Fibroblast of skin of abdomen (primary cell): ENCODE measurements around the gene MAP3K7.

Experiments
- DNase-seq: peaks from one replicate; pipeline ENCODE4 v3.0.0-alpha.2; 2013

MAP3K7 gene

GRCh38 chr6:90483116-90483839 is 103.6 kb downstream of the MAP3K7 start:
- DNase-seq = peak; percentile 25

- DNase-seq = no peak
Observed at GRCh38 chr6:90480666-90481065, 106.2 kb downstream of the MAP3K7 start.

DNA sequence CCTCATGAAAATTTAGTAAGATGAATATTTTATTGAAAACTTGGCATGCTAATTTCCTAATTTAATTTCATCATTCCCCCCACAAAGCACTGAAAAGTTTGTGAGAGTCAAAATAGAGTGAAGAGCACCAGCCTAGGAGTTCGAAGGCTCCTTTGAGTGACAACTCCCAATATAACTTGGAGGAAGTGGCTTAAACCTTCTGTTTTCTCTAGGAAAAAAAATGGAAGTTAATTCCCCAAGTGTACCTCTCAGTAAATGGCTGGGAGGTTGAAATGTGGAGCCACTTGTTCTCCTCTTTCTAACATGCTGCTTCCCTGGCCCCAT is 107.3 kb downstream of the MAP3K7 start:
- DNase-seq = no peak

- DNase-seq = peak; percentile 94
Observed at GRCh38 chr6:90478789-90479602, 107.9 kb downstream of the MAP3K7 start.

DNA sequence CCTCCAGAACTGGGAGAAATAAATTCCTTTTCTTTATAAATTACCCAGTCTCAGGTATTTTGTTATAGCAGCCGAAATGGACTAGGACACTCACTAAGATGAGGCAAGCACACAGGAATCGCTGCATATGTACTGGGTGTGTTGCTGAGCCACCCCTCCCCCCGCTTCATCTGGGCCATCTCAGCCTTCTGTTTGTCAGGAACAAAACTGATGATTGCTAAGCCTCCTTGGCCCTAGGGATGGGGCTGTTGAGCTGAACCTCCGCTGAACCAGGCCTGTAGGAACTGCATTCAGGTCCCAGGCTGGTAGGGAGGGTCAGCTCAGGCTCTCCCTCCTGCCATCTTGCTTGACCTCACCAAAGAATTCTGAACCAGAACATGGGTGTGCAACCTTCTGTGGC is 108.6 kb downstream of the MAP3K7 start:
- DNase-seq = no peak

- DNase-seq = no peak
Observed at GRCh38 chr6:90477366-90477765, 109.5 kb downstream of the MAP3K7 start.

DNA sequence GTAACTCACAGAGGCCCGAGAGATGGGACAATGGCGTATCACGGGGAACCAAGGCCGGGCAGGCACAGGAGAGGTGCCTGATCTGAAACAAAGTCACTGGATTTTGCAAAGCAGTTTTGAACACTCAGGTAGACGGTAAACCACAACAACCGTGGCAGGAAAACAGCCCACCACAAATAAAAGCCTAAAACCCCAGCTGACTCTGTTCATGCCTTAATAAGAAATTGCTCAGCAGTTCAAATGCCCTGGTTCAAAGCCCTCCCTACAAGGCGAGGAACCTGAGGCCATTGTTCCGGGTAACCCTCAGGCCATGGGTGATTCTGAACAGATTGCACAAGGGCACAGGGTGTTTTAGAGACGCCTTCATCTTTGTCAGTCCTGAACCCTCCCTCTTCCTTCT is 114.2 kb downstream of the MAP3K7 start:
- no peak for DNase-seq

GRCh38 chr6:90471263-90471662 is 115.6 kb downstream of the MAP3K7 start:
- no peak for DNase-seq

GRCh38 chr6:90469906-90470305 is 117.0 kb downstream of the MAP3K7 start:
- DNase-seq = no peak

DNA sequence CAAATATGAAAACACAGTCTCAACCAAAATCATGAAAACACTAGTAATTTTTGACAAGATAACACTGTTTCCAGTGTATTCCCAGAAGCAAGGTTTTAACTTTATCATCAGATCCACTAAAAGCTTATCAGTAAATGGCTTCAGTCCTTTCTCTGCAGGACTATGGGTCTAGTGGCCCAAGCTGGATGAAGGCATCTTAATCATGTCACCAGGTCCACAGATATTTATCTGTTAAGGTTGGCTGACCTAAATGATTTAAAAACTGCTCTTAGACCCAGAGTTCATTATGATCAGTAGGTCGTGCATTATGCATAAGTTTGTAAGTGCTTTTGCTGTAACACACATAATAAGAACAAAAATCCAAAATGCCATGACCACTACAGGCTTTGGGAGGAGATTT is 118.0 kb downstream of the MAP3K7 start:
- DNase-seq = no peak

GRCh38 chr6:90468080-90468479 is 118.8 kb downstream of the MAP3K7 start:
- peak; percentile 54 for DNase-seq

DNA sequence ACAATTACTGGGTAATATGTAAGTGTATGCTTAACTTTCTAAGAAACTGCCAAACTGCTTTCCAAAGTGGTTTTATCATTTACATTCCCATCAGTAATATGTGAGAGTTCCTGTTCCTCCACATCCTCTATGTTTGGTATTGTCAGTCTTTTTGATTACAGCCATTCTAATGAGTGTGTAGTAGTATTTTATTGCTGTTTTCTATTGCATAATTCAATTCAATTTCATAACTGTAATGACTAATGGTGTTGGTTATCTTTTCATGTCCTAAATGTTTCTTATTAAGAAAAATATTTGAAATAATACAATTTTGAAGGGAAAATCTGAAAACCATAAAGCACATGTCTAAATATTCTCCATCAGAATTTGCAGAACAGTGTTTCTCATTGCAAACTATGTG is 119.3 kb downstream of the MAP3K7 start:
- no peak for DNase-seq

DNA sequence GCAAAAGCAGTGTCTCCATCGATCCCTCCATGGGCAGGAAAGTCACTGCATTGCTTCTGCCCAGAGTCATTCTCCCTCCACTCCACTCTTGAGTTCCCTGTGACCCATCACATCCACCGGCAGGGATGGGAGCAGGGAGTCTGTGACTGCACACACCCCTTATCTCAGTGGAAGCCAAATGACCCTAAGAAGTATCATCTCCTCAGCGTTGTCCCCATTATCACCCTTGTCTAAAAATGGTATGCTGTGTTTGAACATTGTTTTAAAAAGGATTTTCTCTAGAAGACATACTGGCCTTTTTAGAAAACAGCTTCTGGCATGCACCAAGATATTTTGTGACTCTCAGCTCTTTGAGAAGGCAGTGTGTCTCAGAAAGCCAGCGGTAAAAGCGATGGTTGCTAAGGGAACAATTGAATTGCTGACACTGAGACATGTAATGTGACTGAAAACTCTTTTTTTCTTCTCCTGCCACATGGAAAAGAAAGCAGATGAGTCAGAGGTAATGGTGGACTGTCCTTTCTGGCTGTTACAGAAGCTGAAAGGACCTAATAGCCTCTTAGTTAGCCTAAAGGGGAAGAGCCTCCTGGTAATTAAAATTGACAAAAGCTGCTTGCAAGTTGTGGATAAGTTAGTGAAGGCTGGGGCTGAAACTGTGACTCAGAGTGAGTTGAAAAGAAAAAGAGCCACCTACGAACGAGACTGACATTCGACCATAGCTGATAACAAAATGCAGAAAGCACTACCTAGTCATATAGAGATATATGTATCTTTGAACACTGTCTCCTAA is 120.5 kb downstream of the MAP3K7 start:
- DNase-seq = no peak

DNA sequence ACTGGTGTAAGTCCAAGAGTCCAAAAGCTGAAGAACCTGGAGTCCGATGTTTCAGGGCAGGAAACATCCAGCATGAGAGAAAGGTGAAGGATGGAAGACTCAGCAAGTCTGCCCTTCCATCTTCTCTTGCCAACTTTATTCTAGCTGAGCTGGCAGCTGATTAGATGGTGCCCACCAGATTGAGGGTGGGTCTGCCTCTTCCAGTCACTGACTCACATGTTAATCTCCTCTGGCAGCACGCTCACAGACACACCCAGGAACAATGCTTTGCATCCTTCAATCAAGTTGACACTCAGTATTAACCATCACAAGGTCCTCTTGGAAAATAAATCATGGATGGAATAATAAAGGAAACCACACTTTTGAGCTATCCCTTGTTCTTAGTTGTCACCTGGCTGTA is 121.2 kb downstream of the MAP3K7 start:
- DNase-seq = no peak

- no peak for DNase-seq
Observed at GRCh38 chr6:90464507-90464906, 122.4 kb downstream of the MAP3K7 start.

DNA sequence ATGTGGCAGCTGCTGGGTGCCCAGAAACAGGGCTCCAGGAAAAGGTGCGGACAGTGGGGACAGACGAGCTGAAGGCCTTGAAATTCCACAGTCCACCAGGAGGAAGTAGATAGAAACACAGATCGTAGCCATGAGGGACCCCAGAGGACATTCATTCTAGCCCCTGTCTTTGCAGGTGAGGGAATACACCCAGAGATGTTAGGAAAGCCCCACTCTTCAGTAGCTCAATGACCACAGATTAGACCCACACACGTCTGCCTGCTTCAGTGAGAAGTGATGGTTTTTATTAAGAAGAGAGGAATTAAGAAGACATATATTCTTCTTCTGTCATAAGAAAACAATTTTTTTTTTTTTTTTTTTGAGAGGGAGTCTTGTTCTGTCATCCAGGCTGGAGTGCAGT is 123.0 kb downstream of the MAP3K7 start:
- DNase-seq = no peak
